GM20000 (cell line): ENCODE results near the gene MALAT1.

Source experiments
- DNase-seq: peaks from one replicate; pipeline ENCODE4 v3.0.0; 2012; ENCODE audit warnings: low spot score
- CTCF ChIP-seq: IDR thresholded peaks from 2 replicates; pipeline ENCODE4 v1.5.1; 2012; ENCODE audit warnings: mild to moderate bottlenecking, control low read depth; ENCODE audit errors: extremely low read depth, missing control alignments

Gene MALAT1

GRCh38 chr11:65498727-65498976 lies 193 bp upstream of the MALAT1 start:
- no peak for TF ChIP-seq CTCF
- DNase-seq = no peak

DNA sequence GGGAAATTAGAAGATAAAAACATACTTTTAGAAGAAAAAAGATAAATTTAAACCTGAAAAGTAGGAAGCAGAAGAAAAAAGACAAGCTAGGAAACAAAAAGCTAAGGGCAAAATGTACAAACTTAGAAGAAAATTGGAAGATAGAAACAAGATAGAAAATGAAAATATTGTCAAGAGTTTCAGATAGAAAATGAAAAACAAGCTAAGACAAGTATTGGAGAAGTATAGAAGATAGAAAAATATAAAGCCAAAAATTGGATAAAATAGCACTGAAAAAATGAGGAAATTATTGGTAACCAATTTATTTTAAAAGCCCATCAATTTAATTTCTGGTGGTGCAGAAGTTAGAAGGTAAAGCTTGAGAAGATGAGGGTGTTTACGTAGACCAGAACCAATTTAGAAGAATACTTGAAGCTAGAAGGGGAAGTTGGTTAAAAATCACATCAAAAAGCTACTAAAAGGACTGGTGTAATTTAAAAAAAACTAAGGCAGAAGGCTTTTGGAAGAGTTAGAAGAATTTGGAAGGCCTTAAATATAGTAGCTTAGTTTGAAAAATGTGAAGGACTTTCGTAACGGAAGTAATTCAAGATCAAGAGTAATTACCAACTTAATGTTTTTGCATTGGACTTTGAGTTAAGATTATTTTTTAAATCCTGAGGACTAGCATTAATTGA lies 1.0 kb downstream of the MALAT1 start:
- TF ChIP-seq CTCF = no peak
- DNase-seq = no peak

- DNase-seq = no peak
Observed at GRCh38 chr11:65500387-65501185, 1.7 kb downstream of the MALAT1 start.

DNA sequence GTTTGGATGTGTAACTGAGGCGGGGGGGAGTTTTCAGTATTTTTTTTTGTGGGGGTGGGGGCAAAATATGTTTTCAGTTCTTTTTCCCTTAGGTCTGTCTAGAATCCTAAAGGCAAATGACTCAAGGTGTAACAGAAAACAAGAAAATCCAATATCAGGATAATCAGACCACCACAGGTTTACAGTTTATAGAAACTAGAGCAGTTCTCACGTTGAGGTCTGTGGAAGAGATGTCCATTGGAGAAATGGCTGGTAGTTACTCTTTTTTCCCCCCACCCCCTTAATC lies 2.3 kb downstream of the MALAT1 start:
- no peak for DNase-seq
- no peak for TF ChIP-seq CTCF

More at GRCh38 chr11:65500387-65501185, 1.7 kb downstream of the MALAT1 start:
- no peak for TF ChIP-seq CTCF

DNA sequence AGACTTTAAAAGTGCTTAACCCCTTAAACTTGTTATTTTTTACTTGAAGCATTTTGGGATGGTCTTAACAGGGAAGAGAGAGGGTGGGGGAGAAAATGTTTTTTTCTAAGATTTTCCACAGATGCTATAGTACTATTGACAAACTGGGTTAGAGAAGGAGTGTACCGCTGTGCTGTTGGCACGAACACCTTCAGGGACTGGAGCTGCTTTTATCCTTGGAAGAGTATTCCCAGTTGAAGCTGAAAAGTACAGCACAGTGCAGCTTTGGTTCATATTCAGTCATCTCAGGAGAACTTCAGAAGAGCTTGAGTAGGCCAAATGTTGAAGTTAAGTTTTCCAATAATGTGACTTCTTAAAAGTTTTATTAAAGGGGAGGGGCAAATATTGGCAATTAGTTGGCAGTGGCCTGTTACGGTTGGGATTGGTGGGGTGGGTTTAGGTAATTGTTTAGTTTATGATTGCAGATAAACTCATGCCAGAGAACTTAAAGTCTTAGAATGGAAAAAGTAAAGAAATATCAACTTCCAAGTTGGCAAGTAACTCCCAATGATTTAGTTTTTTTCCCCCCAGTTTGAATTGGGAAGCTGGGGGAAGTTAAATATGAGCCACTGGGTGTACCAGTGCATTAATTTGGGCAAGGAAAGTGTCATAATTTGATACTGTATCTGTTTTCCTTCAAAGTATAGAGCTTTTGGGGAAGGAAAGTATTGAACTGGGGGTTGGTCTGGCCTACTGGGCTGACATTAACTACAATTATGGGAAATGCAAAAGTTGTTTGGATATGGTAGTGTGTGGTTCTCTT lies 2.8 kb downstream of the MALAT1 start:
- no peak for DNase-seq

DNA sequence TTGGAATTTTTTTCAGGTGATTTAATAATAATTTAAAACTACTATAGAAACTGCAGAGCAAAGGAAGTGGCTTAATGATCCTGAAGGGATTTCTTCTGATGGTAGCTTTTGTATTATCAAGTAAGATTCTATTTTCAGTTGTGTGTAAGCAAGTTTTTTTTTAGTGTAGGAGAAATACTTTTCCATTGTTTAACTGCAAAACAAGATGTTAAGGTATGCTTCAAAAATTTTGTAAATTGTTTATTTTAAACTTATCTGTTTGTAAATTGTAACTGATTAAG lies 3.4 kb downstream of the MALAT1 start:
- no peak for DNase-seq
- TF ChIP-seq CTCF = no peak

More for the DNA sequence above, 2.8 kb downstream of the MALAT1 start:
- no peak for TF ChIP-seq CTCF
